ENCODE data around the gene SCFD2.

SCFD2 gene

DNA sequence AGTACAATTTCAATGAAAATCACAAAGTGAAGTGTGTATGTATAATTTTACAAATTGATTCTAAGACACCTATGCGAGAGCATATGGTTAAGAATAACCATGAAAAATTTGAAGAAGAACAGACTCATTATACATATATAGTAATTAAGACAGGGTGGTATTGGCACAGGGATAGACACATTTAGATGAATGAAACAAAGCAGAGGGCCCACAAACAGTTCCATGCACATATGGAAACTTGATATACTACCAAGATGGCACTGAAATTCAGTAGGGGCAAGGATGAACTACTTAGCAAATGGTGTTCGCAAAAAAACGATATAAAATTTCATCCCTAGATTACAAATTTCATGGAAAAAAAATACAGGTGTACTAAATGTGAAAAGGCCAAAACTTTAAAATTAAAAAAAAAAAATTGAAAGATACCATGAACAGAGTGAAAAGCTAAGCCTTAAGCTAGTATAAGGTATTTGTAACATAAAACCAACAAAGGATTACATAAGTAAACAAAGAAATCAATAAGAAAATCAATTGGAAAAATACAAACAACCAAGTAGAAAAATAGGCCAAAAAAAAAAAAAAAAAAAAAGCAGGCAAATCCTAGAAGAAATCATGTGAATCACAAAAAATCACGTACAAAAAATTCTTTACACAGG lies 418.3 kb downstream of the SCFD2 start:
- no peak for DNase-seq

DNA sequence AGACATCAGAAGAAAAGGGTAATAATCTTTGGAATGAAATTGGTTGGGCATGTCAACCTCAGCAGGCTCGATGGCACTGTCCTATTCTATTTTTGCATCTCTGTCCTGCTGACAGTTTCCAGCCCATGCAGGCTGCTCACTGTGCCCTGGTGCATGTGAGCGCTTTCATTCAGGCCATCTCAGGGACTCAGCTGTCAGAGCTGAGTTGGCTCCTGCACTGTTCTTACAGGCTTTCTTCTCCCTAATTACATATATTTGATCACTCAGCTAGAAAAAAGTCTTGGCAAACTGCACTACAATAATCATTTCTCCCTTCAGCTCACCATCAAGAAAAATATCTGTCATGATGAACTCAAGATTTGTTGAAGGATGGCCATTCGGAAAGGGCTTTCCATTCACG lies 419.0 kb downstream of the SCFD2 start:
- peak; percentile 72 to 85 for DNase-seq

DNA sequence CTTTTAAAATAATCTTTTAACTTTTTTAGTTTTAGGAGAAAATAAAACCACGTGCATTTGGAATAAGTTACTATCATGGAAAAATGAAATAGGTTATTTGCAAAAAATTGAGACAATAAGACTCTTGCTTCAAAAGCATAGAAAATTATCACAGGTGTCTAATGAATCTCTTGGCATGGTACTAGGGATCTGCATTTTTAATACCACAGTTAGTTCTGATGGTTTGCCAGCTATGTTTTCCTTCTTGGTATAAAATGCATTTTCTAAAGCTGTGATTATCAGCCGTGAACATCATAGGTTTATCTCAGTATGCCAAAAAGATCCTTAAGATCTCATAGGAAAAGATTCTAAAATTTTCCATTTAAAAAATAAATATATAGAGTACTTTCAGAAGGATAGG lies 419.9 kb downstream of the SCFD2 start:
- DNase-seq: no peak

DNA sequence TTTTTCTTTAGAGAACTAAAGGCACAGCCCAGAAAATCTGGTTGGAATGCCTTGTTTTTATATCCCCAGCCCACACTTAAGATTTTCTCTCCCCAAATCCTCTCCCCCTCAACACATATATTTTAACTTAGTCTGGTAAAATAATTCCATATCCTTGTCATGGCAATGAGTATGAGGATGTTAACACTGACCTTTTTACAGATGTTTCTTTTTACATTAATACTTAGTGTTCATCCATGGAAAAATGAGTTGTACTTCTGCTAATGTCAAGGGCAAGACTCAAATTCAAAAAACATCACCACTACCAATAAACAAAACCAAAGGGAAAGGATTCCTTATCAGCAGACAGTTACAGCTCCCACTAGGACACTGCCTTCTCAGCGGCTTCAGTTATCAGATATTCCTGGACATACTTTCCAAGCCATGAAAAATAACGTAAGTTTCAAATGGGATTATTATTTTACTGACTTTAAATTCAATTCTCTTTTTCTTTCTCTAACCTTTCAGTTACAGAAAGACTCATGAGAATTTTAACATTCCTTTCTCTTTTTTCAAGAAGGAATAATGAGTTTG lies 420.4 kb downstream of the SCFD2 start:
- no peak for DNase-seq

DNA sequence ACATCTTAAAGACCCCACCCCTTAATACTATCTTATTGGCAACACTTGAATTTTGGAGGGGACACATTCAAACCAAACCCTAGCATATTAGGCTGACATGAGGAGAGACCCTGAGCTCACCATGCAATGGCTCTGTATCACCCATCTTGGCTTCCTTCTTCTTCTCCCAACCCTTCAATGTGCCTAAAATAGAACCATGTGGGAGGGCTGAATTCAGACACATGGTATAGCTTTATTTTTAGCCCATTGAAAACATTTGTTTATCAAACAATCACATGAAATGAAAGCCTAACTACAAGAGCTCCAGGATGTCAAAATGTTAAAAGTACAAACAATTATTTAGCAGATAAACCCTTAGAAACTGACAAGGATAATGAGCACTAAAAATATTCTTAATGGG lies 422.2 kb downstream of the SCFD2 start:
- DNase-seq: no peak

DNA sequence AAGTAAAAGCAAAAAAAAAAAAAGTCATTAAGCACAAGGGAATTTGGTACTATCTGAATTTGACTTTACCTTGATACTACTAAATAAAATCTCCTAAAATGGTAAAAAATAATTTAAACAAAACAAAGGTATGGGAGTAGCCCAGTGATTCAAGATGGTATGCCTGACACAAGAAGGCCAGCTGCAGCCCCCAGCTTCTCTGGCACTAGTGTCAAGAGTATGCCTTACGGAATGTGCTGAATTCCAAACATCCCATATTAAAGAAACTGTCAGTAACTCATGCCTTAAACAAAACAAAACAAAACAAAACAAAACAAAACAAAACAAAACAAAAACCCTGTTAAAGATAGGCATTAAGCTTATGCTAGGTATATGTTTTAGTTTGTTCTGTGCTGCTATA lies 422.9 kb downstream of the SCFD2 start:
- DNase-seq: no peak

DNA sequence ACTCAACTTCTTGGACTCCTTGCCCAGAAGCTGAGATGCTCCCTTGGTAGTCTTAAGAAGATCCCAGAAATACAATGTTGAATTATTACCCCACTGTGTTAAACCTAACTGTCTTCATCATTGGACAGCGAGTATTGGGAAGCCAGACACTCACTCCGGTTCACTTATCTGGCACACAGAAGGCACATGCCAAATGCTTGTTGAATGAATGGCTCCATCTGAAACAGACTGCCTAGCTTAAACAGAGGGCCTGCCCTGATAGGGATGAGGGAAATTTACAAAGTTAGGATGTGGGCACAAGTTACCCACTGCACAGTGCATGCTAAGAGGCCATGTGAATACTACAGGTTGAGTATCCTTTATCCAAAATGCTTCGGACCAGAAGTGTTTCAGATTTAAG lies 424.4 kb downstream of the SCFD2 start:
- no peak for DNase-seq

DNA sequence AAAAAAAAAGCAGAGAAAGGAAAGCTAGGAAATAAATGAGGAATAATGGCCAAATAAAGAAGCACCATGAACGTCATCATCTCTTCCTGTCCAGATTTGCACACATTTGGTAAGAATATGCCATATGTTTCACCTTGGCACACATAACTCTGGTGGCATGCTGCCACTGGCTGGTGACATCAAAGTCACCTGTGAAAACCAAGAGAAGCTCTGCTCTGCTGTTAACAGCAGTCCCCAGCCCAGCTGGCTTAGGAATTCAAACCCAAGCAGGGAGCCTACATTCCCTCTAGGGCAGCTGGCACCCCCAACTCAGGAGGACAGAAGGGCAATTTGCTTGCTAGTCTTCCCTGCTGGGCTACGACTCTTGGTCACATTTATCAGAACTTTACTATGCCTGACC lies 426.1 kb downstream of the SCFD2 start:
- peak; percentile 66 to 96 for DNase-seq

DNA sequence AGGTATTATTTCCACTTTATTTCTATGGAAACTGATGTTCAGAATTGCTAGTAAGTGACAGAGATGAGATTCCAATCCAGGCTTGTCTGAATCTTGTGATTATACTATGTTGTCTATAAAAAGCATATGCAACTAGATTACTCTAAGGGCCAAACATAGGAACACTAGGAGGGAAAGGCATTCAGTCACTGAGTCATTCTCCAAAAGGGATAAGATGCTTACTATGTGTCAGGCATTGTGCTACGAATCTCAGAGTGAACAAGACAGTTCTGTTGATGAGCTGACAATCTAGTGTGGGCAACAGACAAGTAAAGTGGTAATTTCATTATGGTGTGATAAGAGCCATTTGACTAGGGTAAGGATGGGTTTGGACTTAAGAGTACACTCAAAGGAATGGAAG lies 426.5 kb downstream of the SCFD2 start:
- no peak for DNase-seq

DNA sequence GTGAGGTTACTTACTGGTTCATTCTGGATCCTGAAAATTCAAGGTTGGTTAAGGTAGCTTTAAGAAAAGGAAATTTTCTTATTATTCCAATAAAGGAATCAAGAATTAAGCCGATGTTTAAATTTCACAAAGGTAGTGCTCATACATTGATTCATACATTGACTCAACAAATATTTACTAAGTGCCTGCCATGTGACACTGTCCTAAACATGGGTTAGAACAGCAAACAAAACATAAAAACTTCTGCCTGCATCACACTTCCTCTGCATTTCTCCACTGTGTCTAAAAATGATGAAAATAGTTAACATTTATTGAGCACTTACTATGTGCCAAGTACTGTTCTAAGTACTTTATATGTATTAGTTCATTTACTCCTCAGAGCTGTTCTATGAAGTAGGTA lies 428.0 kb downstream of the SCFD2 start:
- no peak for DNase-seq

DNA sequence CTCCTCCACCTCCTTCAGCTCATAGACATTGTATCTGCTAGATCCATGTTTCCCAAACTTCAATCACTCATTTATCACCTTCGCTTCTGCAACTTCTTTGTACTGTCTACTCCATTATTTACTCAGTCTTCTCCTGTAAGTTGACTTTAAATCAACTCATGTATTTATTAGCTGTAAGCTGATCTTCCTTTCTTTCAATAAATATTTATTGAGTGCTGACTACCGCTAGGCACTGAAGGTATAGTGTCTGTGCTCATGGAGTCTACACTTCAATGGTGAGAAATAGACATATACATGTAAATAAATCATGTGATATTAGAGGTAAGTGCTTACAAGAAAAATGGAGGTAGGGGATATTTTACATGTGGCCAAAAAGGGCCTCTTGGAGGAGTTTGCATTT lies 429.1 kb downstream of the SCFD2 start:
- no peak for DNase-seq

DNA sequence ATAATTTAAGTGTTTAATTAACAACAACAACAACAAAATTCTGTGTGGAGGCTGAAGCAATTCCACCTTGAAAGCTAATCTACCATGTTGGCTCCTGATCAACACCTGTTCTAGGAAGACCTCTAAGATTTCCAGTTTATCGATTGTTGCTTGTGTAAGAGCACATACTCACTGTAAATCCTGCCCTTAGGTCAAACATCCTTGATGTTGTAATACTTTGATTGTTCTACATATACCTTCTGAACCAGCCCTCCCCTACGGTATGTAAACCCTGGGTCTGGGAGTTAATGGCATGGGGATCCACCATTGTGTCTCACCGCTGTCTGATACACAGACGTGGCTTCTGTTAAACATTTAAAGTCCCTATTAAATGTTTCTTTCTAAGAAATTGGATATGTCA lies 430.5 kb downstream of the SCFD2 start:
- DNase-seq: no peak

DNA sequence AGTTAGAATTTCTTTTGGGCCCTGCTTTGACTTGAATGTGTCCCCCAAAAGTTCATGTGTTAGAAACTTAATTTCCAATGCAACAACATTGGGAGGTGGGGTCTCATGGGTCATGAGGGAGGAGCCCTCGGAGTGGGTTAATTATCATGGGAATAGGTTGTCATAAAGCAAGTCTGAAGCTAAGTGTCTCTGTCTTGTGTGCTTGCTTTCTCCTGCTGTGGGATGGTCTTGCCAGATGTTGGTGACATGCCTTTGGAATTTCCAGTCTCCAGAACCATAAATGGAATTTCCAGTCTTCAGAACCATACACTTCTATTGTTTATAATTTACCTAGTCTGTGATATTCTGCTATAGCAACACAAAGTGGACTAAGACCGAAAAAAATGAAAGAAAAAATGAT lies 432.1 kb downstream of the SCFD2 start:
- no peak for DNase-seq

DNA sequence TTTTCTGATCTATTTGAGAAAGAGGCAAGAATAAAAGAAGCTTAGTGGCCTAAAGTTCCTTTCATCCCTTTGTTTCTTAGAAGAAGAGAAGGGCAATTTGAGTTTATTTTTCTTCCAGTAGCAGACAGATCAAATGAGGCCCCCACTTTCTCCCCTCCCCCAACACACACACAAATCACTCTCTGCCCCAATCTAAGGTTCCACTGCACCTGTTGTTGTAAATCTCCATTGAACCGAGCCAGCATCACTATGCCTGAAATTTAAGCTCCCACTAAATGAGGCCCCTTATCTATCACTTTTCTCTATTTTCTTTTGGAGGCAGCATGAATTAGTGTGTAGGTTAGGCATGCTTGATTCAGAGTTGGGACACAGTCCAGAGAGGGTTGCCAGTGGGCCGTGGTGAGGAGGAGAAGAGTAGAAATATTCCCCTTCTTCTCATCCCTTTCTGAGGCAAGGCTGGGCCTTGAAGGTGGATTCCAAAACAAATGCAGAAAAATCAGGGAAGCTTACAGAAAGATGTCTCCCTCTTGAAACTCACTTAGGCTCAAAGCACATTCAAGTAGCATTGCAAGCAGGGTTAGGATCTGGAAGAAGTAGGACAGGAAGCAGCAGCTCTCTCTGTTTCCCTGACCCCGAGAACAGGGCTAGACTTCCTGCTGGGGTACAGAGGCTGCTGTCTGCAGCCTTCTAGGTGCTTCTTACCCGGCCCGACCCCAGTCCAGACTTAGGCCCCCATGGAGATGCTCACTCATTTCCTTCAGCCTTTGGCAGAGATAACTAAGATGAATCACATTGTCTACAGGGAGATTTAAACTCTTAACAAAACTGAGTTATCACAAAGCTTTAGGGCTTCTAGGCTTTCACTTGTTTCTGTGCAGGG lies 433.0 kb downstream of the SCFD2 start:
- DNase-seq: no peak

DNA sequence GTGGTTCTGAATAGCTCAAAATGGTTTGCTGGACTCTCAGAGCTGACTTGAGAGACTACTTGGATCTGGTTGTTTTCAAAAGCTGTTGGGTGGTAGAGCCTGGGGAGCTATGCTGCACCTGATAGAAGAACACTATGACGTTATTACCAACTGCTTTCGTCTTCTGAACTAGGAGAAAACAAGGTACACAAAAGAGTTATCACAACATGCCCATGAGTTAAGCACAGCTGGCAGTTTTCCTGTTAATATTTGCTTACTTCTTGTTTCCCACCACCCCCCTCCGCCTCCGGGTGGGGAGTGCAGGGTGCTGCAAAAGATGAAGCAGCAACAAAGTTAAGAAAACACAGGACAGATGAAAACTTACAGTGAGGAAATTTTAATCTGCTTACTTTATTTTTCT lies 434.6 kb downstream of the SCFD2 start:
- no peak for DNase-seq

DNA sequence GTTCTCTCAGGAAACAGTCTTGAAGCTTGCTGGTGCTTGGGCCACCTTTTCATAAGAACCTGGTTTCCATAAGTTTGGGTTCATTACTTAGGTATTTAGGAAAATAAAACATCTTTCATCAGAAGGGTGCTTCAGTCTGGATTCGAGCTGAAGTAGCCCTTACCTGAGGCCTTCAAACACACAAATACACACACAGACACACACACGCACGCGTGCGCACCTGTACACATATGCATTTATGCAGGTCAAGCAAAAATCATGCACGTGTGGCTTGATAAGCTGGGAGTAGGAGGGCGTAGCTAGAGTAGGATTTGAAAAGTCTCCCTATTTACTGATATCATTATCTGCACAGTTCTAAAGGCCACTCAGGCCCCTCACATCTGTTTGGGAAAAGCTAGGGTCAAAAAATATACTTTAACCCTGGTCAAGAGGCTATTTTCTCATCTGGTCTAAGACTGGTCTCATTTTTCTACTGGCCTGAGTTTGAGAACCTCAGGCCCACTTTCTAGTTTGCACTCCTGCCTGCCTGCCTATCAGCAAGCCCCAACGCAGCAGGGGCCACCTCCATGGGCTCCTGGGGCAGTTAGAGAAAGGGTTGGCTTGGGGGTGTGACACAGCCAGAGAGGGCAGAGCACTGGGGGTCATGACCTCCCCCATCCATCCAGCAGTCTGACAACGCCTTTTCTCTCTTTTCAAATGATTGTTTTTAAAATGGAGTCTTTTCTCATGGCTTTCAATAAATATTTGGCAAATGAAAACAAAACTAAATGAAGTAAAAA lies 439.5 kb downstream of the SCFD2 start:
- no peak for DNase-seq

DNA sequence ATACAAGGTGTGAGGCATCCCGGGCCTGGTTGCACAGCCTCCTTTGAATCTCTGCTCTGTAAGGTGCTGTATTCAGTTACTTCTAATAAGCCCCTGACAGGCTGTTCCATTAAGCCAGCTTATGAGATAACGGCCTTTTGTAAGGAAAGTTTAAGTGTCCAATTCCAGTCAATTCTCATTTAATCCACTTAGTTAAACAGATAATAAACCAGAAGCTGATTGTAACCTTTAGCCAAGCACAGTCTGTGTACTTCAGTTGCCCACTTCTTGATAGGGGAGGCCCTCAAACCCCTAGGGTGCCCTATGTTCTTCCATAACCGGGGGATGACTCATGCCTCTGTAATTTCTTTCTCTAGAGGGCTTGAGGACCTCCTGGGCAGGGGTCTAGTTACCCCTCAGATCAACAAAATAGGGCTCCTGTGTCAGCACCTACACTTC lies 440.3 kb downstream of the SCFD2 start:
- no peak for DNase-seq

DNA sequence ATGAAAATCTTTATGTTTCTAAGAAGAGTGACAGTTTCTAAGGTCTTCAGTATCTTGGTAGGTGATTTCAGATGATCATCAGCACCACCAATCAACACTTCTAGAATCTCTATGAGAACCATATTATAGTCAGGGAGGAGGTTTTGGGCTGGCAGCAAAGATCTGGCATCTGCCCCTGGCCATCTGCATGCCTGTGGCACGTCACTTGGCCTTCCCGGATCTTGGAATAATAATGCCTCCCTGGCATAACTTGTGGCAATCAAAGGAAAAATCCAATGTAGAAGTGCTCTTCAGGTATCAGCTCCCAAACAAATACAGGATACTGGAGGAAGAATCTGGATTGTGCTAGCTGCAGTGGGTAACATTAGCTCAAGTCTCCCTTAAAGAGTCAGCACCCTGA lies 446.4 kb downstream of the SCFD2 start:
- DNase-seq: peak; percentile 22 to 82

DNA sequence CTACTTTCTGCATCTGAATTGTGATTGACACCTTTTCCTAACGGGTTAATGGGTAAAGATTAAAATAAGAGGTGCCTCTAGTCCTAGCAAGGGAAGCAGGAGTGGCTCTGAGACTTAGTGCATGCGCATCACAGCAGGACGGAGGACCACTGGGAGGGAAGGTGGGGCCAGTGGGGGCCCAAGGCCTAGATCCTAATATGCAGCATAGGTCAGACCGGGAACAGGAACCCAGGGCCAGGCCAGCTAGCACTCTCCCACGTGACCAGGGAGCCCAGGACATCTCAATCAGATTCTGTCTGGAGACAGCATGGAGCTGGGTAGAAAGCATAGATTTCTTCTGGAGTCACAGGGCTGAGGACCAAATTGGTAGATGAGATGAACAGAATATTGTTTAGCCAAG lies 448.0 kb downstream of the SCFD2 start:
- no peak for DNase-seq

DNA sequence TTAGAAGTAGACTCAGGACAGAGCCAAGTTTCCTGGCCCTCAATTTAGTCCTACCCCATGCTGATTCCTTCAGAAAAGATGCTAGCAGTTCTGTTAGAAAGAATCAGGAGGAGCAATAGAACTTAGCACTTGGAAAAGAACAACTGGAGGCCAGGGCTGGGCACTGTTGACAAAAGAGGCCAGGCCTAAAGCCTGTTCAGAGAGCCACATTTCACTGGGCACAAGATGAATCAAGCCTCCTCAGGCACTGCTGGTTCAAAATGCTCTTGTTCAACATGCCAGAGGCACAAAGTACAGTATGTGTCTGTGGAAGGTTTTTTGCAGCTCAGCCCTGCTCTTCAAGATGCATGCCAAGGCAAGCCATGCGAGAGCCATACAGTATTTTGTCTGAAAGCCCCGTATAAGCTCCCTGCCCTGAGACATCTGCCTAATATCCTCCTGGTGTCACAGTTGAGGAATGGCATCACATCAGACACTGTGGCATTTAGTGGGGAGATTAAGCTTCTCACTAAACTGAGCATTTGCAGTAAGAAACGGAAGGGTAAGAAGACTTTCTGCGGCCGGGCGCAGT lies 450.0 kb downstream of the SCFD2 start:
- no peak for DNase-seq

DNA sequence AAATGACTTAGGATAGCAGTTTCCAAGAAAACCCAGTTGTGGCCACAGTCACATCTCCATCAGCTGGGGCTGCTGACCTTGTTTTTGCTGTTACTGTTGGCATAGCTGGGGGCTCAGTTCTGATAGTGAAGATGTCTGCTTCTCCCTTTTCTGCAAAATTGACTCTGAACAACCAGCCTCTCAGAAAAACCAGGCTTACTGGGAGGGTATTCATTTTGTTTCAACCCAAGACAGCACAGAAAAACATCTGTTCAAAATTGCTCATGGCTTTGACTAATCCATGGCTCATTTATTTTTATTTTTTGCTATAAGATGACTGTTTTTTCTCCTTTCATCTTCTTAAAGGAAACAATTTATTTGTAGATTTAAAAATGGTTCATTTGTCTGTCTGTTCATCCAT lies 450.7 kb downstream of the SCFD2 start:
- DNase-seq: no peak

DNA sequence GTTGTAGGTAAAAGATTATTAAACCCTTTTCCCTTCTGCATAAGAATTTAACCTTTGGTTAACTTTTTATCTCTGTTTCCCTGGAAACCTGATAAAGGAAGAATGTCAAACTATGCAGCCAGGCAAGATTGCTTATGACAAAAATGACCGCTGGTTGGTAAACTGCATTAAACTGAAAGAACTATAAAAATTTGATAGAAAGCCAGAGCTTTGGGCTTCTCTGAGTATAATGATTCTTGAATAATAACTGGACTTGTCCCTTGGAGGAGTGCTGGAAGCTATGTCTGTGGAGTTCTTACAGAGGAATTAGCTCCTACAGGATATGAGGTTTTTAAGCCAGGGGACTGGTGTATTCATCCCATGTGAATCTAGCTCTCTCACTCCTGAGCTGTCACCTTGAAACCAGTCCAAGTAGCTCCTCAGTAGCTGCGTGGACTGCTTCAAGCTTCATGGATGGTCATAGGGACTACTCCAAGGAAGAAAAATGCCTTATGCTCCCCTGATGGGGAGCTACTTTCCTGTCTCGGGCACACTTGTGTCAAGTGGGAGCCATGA lies 451.7 kb downstream of the SCFD2 start:
- no peak for DNase-seq

DNA sequence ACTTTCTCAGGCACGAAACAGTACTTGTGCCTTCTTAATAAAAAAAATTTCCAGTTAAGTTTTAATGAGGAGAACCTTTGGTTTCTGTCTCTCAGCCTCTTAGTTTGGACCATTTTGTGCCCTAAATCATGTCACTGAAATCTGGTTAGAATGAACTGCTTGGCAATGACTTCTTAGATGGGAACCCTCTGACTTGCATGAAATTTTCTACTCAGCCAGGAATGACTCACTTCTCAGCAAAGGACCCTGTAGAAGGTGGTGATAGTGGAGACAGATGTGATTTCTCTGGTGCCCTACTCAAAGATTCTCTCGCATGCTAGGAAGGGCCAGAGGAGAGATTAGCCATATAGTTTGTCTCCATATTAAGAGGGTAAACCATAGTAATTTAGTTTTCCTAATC lies 453.3 kb downstream of the SCFD2 start:
- DNase-seq: no peak

Measured in cerebellar nuclear complex (tissue), 1 donor.